DOHH2 (cell line): ENCODE results near the gene HSPB8.

Experiments used
- EZH2phosphoT487 ChIP-seq: fragments of 200-600 bp; sonication (generic); IDR thresholded peaks from 2 replicates; pipeline ENCODE4 v1.6.1; 2017; ENCODE audit warnings: borderline replicate concordance, mild to moderate bottlenecking, antibody characterized with exemption, low read length, moderate library complexity, mixed read lengths
- TF ChIP-seq, protein P1 (sequence below): fragments of 200-600 bp; sonication (generic); IDR thresholded peaks from one replicate; pipeline ENCODE4 v1.5.1; 2014; ENCODE audit warnings: antibody characterized with exemption, mild to moderate bottlenecking, low read depth, low read length; ENCODE audit not compliant: poor library complexity, severe bottlenecking

DNA sequence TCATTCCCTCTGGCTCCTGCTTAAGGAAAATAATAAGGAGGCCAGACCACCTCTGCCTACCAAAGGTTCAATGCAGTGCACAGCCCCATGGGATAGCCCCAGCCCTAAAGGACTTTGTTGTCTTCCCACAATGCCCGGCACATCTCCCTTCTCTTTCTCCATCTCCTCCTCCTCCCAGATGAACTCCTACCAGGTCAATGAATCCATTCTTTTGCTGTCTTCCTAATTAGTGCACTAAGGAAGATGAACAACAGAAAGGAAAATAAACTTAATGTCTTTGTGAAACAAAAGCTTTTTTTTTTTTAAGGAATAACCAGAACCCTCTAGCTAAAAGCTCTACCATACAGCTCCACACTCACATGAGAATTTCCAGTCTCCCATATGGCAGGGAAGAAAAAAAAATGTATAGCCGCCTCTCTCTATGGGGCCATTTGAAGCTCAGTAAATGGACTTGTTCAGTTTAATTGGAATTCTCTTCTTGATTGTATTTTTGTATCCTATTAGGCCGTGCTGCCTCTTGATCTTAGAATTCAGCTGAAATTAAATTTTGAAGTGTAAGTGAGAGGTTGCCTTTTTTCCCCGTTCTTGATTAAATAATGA is 41.8 kb upstream of the HSPB8 start:
- TF ChIP-seq, protein P1, sequence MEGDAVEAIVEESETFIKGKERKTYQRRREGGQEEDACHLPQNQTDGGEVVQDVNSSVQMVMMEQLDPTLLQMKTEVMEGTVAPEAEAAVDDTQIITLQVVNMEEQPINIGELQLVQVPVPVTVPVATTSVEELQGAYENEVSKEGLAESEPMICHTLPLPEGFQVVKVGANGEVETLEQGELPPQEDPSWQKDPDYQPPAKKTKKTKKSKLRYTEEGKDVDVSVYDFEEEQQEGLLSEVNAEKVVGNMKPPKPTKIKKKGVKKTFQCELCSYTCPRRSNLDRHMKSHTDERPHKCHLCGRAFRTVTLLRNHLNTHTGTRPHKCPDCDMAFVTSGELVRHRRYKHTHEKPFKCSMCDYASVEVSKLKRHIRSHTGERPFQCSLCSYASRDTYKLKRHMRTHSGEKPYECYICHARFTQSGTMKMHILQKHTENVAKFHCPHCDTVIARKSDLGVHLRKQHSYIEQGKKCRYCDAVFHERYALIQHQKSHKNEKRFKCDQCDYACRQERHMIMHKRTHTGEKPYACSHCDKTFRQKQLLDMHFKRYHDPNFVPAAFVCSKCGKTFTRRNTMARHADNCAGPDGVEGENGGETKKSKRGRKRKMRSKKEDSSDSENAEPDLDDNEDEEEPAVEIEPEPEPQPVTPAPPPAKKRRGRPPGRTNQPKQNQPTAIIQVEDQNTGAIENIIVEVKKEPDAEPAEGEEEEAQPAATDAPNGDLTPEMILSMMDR, result no peak
- no peak for TF ChIP-seq EZH2phosphoT487
